ENCODE results near the gene PIK3R2. TPM values are rescaled to one million over a fixed set of nuclear protein-coding genes. Genes with fewer than 3 reads are reported as not detected.
"Not testable (repeated sequence)": the region's sequence is repeated elsewhere in the genome, so short reads cannot be mapped to it uniquely, and the experiment has no call there.

The PIK3R2 gene
- total and polyA plus RNA-seq, 2 of the 8 experiments (the other 6 are each of a cell fraction or from before 2014, with no cell fraction given) = 21.7 to 57.1 TPM

DNA sequence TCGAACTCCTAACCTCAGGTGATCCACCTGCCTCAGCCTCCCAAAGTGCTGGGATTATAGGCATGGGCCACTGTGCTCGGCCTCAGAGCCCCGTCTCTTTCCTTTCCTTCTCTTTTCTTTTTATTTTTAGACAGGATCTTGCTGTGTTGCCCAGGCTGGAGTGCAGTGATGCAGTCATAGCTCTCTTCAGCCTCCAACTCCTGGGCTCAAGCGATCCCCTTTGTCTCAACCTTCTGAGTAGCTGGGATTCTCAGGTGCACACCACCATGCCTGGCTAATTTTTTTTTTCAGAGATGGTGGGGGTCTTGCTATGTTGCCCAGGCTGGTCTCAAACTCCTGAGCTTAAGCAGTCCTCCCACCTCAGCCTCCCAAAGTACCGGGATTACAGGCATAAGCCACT lies 56.9 kb downstream of the PIK3R2 start:
- H2BK5ac ChIP-seq (ENCODE audit: low read depth, low read length); H3K79me2 ChIP-seq (ENCODE audit: control insufficient read depth in 1 of 2, insufficient read depth in 2 of 2, low read length in 2 of 2); DNase-seq (ENCODE audit: low read depth in 1 of 2, low spot score in 2 of 2); H3K56ac ChIP-seq (replicated peaks; ENCODE audit: insufficient read length, low read depth, low read length); H3K4me1 ChIP-seq (replicated peaks in 1 of 4; ENCODE audit: control insufficient read depth in 3 of 4, insufficient read depth in 4 of 4, low read length in 3 of 4); H2AK5ac ChIP-seq (ENCODE audit: low read depth, low read length); H3K4me2 ChIP-seq (ENCODE audit: insufficient read depth in 1 of 2, low read depth in 2 of 2, low read length in 2 of 2); H2BK120ac ChIP-seq (replicated peaks; ENCODE audit: low read depth, low read length); H3K4me3 ChIP-seq (ENCODE audit: extremely low read depth in 1 of 4, insufficient read depth in 2 of 4, low read depth in 3 of 4, low read length in 4 of 4); H2BK12ac ChIP-seq (ENCODE audit: low read depth, low read length); H3K9me3 ChIP-seq (ENCODE audit: insufficient read depth in 2 of 2, low read depth in 1 of 2, low read length in 1 of 2); FAIRE-seq; H3K14ac ChIP-seq (ENCODE audit: insufficient read length); H3K27ac ChIP-seq (ENCODE audit: low read depth, low read length); H4K20me1 ChIP-seq (replicated peaks in 1 of 2; ENCODE audit: control insufficient read depth in 1 of 2, insufficient read depth in 2 of 2, low read length in 2 of 2); H3K18ac ChIP-seq (ENCODE audit: extremely low read depth, low read length); H4K5ac ChIP-seq (ENCODE audit: insufficient read length, low read depth, low read length); H3K23ac ChIP-seq (ENCODE audit: insufficient read length); H3K23me2 ChIP-seq (ENCODE audit: low read depth, low read length); H3K36me3 ChIP-seq (ENCODE audit: control insufficient read depth in 2 of 4, insufficient read depth in 4 of 4, low read length in 3 of 4); H3K9ac ChIP-seq (replicated peaks in 1 of 4; ENCODE audit: extremely low read depth in 1 of 4, low read depth in 3 of 4, low read length in 3 of 4); H3K79me1 ChIP-seq (ENCODE audit: low read depth, low read length); H2BK20ac ChIP-seq (ENCODE audit: low read length); H4K91ac ChIP-seq (replicated peaks; ENCODE audit: insufficient read length, low read length); H2AFZ ChIP-seq (ENCODE audit: low read length); H2BK15ac ChIP-seq (ENCODE audit: low read length); H3K4ac ChIP-seq (replicated peaks; ENCODE audit: insufficient read length, low read depth, low read length); H4K8ac ChIP-seq (ENCODE audit: extremely low read depth, insufficient read depth, low read length); H3K27me3 ChIP-seq (replicated peaks in 1 of 4; ENCODE audit: control insufficient read depth in 3 of 4, extremely low read depth in 1 of 4, insufficient read depth in 3 of 4, low read length in 3 of 4): not testable (repeated sequence)
- ChIA-PET CTCF (ENCODE audit: partially characterized antibody) (interaction anchor here (0.6 to 11.5 kb wide), 9 partner anchors 11 to 176 kb away, joined by 3 to 305 read pairs (median 4); partner anchors contain the start of gene GDF15), POLR2A (ENCODE audit: partially characterized antibody) (interaction anchor here (1.0 to 7.3 kb wide), 5 partner anchors 10 to 71 kb away, joined by 4 to 65 read pairs (median 11); partner anchors contain the start of gene JUND)
- WGBS, 2 experiments (ENCODE audit: extremely low coverage in 1 of 2, insufficient coverage in 1 of 2, insufficient read length in 1 of 2, insufficient replicate concordance in 2 of 2, low coverage in 1 of 2, low lambda C conversion rate in 2 of 2, missing lambda C conversion rate in 1 of 2) = 93% methylated on average over 5 of the region's 5 CpGs; no CpG with 5 or more reads in 1 of the 2 experiments
